Gastroesophageal sphincter (tissue), 4 donors: ENCODE measurements around the gene HCFC1R1. TPM values are rescaled to one million over a fixed set of nuclear protein-coding genes. Genes with fewer than 3 reads are reported as not detected.

Experiments
- ATAC-seq: fragments of 150-250 bp; one replicate; pipeline ENCODE4 v1.9.1; 2016; ENCODE audit warnings: mild to moderate bottlenecking, moderate library complexity
- H3K27ac ChIP-seq, 4 donors: fragments of 200-600 bp; sonication (generic) in 3 of 4; 1 replicate in 3 of 4; 2 replicates in 1 of 4; pipeline ENCODE4 v1.5.1; 2016 to 2019
- H3K27me3 ChIP-seq: fragments of 200-600 bp; sonication (generic); one replicate; pipeline ENCODE4 v1.5.1; 2019
- H3K36me3 ChIP-seq, 2 donors: fragments of 200-600 bp; sonication (generic); one replicate each; pipeline ENCODE4 v1.5.1; 2019; ENCODE audit warnings: control low read depth in 1 of 2
- H3K4me1 ChIP-seq, 3 donors: fragments of 200-600 bp; sonication (generic); 1 replicate in 2 of 3; 2 replicates in 1 of 3; pipeline ENCODE4 v1.5.1; 2016 to 2019; ENCODE audit warnings: control low read depth in 2 of 3
- H3K4me3 ChIP-seq, 2 donors: fragments of 200-600 bp; sonication (generic); one replicate each; pipeline ENCODE4 v1.5.1; 2019; ENCODE audit warnings: mild to moderate bottlenecking in 1 of 2, moderate library complexity in 1 of 2
- H3K9me3 ChIP-seq, 3 donors: fragments of 200-600 bp; sonication (generic); one replicate each; pipeline ENCODE4 v1.5.1; 2017 to 2019; ENCODE audit warnings: control low read depth in 2 of 3
- EP300 ChIP-seq: sonication (generic); formaldehyde crosslinking; IDR thresholded peaks from one replicate; pipeline ENCODE4 v1.6.1; 2017; ENCODE audit warnings: antibody characterized with exemption, mild to moderate bottlenecking
- POLR2A ChIP-seq, 2 donors: fragments of 450-650 bp; IDR thresholded peaks; one replicate each; pipeline ENCODE4 v1.6.1; 2017; ENCODE audit warnings: antibody characterized with exemption in 2 of 2, mild to moderate bottlenecking in 2 of 2, moderate library complexity in 1 of 2
- POLR2AphosphoS5 ChIP-seq: sonication (generic); formaldehyde crosslinking; IDR thresholded peaks from one replicate; pipeline ENCODE4 v1.6.1; 2017; ENCODE audit warnings: antibody characterized with exemption
- WGBS, 2 donors: methylation state at CpG; one replicate each; pipeline ENCODE4 v1.1.5; 2018; ENCODE audit warnings: low coverage in 1 of 2; 5-methylcytosine and 5-hydroxymethylcytosine counted together
- total RNA-seq, 4 donors: library from RNA; depleted of rRNA; stranded (reverse); fragments of >200 nt; gene quantifications; one replicate each; pipeline ENCODE4 v1.1.0, GENCODE V29; 2016
- TF ChIP-seq, protein P1 (sequence below), 4 experiments: fragments of 200-600 bp in 2 of 4; fragments of 450-650 bp in 2 of 4; sonication (generic) in 1 of 4; IDR thresholded peaks; one replicate each; pipeline ENCODE4 v1.5.1; 2017 to 2019; ENCODE audit warnings: antibody characterized with exemption in 4 of 4, mild to moderate bottlenecking in 2 of 4, moderate library complexity in 2 of 4

Gene HCFC1R1
- total RNA-seq, 4 donors from 2014 or later = 20.1 to 94.9 (median 40.5) TPM

- 39 to 56% methylated on average over 7 to 9 of the region's 59 CpGs for WGBS, 2 donors
- TF ChIP-seq EP300 (no peak), POLR2A (IDR thresholded peaks at IDR 0.05) (no peak), POLR2AphosphoS5 (no peak)
- TF ChIP-seq, protein P1, sequence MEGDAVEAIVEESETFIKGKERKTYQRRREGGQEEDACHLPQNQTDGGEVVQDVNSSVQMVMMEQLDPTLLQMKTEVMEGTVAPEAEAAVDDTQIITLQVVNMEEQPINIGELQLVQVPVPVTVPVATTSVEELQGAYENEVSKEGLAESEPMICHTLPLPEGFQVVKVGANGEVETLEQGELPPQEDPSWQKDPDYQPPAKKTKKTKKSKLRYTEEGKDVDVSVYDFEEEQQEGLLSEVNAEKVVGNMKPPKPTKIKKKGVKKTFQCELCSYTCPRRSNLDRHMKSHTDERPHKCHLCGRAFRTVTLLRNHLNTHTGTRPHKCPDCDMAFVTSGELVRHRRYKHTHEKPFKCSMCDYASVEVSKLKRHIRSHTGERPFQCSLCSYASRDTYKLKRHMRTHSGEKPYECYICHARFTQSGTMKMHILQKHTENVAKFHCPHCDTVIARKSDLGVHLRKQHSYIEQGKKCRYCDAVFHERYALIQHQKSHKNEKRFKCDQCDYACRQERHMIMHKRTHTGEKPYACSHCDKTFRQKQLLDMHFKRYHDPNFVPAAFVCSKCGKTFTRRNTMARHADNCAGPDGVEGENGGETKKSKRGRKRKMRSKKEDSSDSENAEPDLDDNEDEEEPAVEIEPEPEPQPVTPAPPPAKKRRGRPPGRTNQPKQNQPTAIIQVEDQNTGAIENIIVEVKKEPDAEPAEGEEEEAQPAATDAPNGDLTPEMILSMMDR (IDR thresholded peaks at IDR 0.05) = no peak
- ATAC-seq = no peak
- H3K27ac ChIP-seq = no peak overlapping the region
- H3K9me3 ChIP-seq = no peaks in the 10 kb centered on the region
- peaks cover 0 to 22% of the 10 kb centered on the region in 2 donors for H3K36me3 ChIP-seq
- peak overlapping the region in 1 of 2 donors; percentile 14 for H3K4me3 ChIP-seq
- H3K4me1 ChIP-seq = peaks cover 0 to 33% (median 15%) of the 10 kb centered on the region in 3 donors
- H3K27me3 ChIP-seq = peaks cover 62% of the 10 kb centered on the region
Measured at GRCh38 chr16:3029491-3030221, 5.9 kb upstream of the HCFC1R1 start.

DNA sequence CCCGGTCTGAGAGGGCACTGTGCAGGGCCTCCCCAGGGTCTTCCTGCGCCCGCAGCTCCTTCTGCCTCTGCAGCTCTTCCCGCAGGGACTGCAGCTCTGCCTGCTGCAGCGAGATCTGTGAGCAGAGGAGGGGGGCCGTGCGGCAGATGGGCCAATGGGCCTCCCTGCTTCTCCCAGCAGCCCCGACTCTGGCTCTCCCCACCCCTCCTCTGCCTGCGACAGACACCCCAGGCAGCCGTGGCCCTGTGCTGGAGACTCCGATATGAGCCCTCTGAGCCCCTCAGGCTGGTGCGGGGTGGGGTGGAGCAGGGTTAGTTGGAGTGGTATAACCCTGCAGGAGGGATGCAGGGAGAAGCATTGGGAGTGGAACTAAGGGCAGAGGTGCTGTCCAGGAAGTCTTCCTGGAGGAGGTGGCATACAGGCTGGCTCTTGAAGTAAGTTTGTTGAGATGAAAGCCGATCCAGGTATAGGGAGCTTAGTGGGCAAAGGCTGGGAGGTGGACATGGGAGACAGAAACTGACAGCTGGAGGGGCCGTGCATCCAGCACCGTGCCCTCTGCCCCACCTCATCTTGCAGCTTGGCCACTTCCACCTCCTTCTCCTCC is 5.1 kb upstream of the HCFC1R1 start:
- peaks cover 0 to 22% of the 10 kb centered on the region in 2 donors for H3K36me3 ChIP-seq
- peaks cover 53% of the 10 kb centered on the region for H3K27me3 ChIP-seq
- no peaks in the 10 kb centered on the region for H3K9me3 ChIP-seq
- no peak for ATAC-seq
- H3K27ac ChIP-seq = no peak overlapping the region
- peaks cover 0 to 39% (median 15%) of the 10 kb centered on the region in 3 donors for H3K4me1 ChIP-seq
- TF ChIP-seq POLR2AphosphoS5 (no peak), EP300 (no peak)
- TF ChIP-seq, protein P1 (IDR thresholded peaks at IDR 0.05) = no peak
- WGBS, 2 donors = 33 to 42% methylated on average over 2 to 3 of the region's 15 CpGs
- no peak overlapping the region for H3K4me3 ChIP-seq

- TF ChIP-seq, protein P1 (IDR thresholded peaks at IDR 0.05) = peak in 3 of 4 experiments; percentile 40 to 96 (median 66)
- TF ChIP-seq POLR2A (IDR thresholded peaks at IDR 0.05) = no peak
- no peak overlapping the region for H3K4me3 ChIP-seq
- peaks cover 0 to 22% of the 10 kb centered on the region in 2 donors for H3K36me3 ChIP-seq
- whole genome bisulfite sequencing, 2 donors = 20% methylated on average over 1 of the region's 58 CpGs; no CpG with 5 or more reads in 1 of the 2 donors
- peaks cover 47% of the 10 kb centered on the region for H3K27me3 ChIP-seq
- H3K9me3 ChIP-seq = no peaks in the 10 kb centered on the region
- H3K27ac ChIP-seq = peak overlapping the region in 1 of 4 donors; percentile 49
- ATAC-seq = peak; percentile 38
- H3K4me1 ChIP-seq = peaks cover 0 to 46% (median 20%) of the 10 kb centered on the region in 3 donors
Measured at GRCh38 chr16:3027983-3028715, 4.4 kb upstream of the HCFC1R1 start.

DNA sequence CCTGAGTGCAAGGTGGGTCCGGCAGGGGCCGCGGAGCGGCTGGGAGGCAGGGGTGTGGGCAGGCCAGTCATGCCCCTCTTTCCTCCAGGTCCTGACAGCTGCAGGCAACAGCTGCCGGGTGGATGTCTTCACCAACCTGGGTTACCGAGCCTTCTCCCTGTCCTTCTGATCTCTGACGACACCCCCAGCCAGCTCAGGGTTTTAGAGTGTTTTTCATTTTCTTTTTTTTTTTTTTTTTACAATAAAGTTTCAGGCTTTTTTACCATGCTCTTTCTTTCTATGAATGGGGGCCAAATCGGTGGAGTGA is 3.7 kb upstream of the HCFC1R1 start:
- Histone ChIP-seq H3K27me3 (peaks cover 40% of the 10 kb centered on the region), H3K36me3 (peaks cover 0 to 22% of the 10 kb centered on the region in 2 donors), H3K27ac (no peak overlapping the region), H3K4me3 (no peak overlapping the region), H3K9me3 (no peaks in the 10 kb centered on the region), H3K4me1 (peaks cover 0 to 53% (median 27%) of the 10 kb centered on the region in 3 donors)
- TF ChIP-seq POLR2AphosphoS5 = no peak
- TF ChIP-seq POLR2A (IDR thresholded peaks at IDR 0.05) = no peak
- no peak for TF ChIP-seq EP300
- TF ChIP-seq, protein P1 (IDR thresholded peaks at IDR 0.05) = no peak
- no peak for ATAC-seq
- WGBS, 2 donors = 87 to 88% methylated on average over 4 to 5 of the region's 8 CpGs
